Smooth muscle cell of the pulmonary artery (primary cell): Measurements from ENCODE around the gene PFKFB3. TPM values are rescaled to one million over a fixed set of nuclear protein-coding genes. Genes with fewer than 3 reads are reported as not detected.

Experiments
- total RNA-seq: library from RNA; depleted of rRNA; stranded (reverse); fragments of >200 nt; gene quantifications from 2 replicates; pipeline ENCODE4 v1.2.3, GENCODE V29; 2014

Gene PFKFB3
- 64.4 and 151 TPM in 2 replicates for total RNA-seq

GRCh38 chr10:6202684-6203330, at the start of gene PFKFB3:
PFKFB3 (plus strand) TSS chr10:6202932; CDS start chr10:6203261, 329 bp downstream.

Other genes starting within 250 kb of the PFKFB3 start
- 3.9 and 5.0 TPM in 2 replicates for gene IL15RA, start 225.4 kb upstream of the PFKFB3 start, total RNA-seq
- gene IL2RA, start 140.6 kb upstream of the PFKFB3 start, total RNA-seq = not detected in 2 replicates
- gene RBM17, start 113.9 kb upstream of the PFKFB3 start, total RNA-seq = 25.6 and 37.1 TPM in 2 replicates